Measurements from ENCODE around the gene PTPDC1.

GRCh38 chr9:94140791-94141790 lies 56.8 kb downstream of the PTPDC1 start:
- no peak for TF ChIP-seq CTCF (IDR thresholded peaks at IDR 0.05 in 4 of 5, conservative IDR thresholded peaks at IDR 0.05 in 1 of 5)
- TF ChIP-seq POLR2A (IDR thresholded peaks at IDR 0.05): no peak
